ENCODE measurements around the gene SFXN2. TPM values are rescaled to one million over a fixed set of nuclear protein-coding genes. Genes with fewer than 3 reads are reported as not detected.
"Not testable (repeated sequence)": the region's sequence is repeated elsewhere in the genome, so short reads cannot be mapped to it uniquely, and the experiment has no call there.

Gene SFXN2
- total RNA-seq (1 to 10 TPM; 5.1 to 8.3 TPM), polyA plus RNA-seq (1 to 10 TPM; 3.2 to 3.5 TPM)
- long read RNA-seq, donor 1, full-length matches to known transcripts, result 7 of 15 reads
- long read RNA-seq, donor 1, partial matches to known transcripts, result 3 of 15 reads
- long read RNA-seq, donor 1, other reads (novel, unspliced or antisense), result 5 of 15 reads
- long read RNA-seq, donor 2, full-length matches to known transcripts, result 2 of 3 reads
- long read RNA-seq, donor 2, partial matches to known transcripts, result 0 of 3 reads
- long read RNA-seq, donor 2, other reads (novel, unspliced or antisense), result 1 of 3 reads

GRCh38 chr10:102714621-102715455, at the start of gene SFXN2:
Gene SFXN2, plus strand, starts transcription at chr10:102714636. Its CDS starts 12,001 bp downstream, at chr10:102726637.
- intact Hi-C loops (cut with DNase I), result loop anchor here (5.0 kb wide), 2 partner anchors 38 to 68 kb away; no protein-coding TSS in a partner anchor
- H3K4me1 ChIP-seq (ENCODE audit: control insufficient read depth in 1 of 2, insufficient read depth in 2 of 2, low read length in 2 of 2), result no peaks in the 10 kb centered on the region
- H3K4me3 ChIP-seq (ENCODE audit: low read length in 2 of 2), result peak within 1 kb of the TSS; percentile 48 to 69
- no peaks in the 10 kb centered on the region for H3K9me3 ChIP-seq (ENCODE audit: control insufficient read depth, low read length)
- H3K36me3 ChIP-seq (ENCODE audit: control insufficient read depth in 1 of 2, insufficient read depth in 2 of 2, low read length in 1 of 2), result no peaks in the 10 kb centered on the region
- no peaks in the 10 kb centered on the region for H3K27me3 ChIP-seq (ENCODE audit: control insufficient read depth in 1 of 2, insufficient read depth in 2 of 2, low read length in 1 of 2)
- H3K27ac ChIP-seq (ENCODE audit: low read depth in 1 of 2, low read length in 2 of 2), result peak within 1 kb of the TSS in 1 of 2 donors; percentile 11
- peak; percentile 23 for ATAC-seq (ENCODE audit: low FRiP score)
- no peak for DNase-seq
- WGBS, 2 donors, result 6% methylated on average over 46 of the region's 46 CpGs

GRCh38 chr10:102665904-102666509, 48.4 kb upstream of the SFXN2 start:
- H3K4me1 ChIP-seq (ENCODE audit: control insufficient read depth in 1 of 2, insufficient read depth in 2 of 2, low read length in 2 of 2), result no peaks in the 10 kb centered on the region
- H3K27me3 ChIP-seq (ENCODE audit: control insufficient read depth in 1 of 2, insufficient read depth in 2 of 2, low read length in 1 of 2), result no peaks in the 10 kb centered on the region
- DNase-seq (peak in 1 of 2 donors; percentile 25), ATAC-seq (ENCODE audit: low FRiP score) (no peak)
- intact Hi-C loops (cut with DNase I), result no loop called here
- no peak overlapping the region for H3K27ac ChIP-seq (ENCODE audit: low read depth in 1 of 2, low read length in 2 of 2)
- no peaks in the 10 kb centered on the region for H3K36me3 ChIP-seq (ENCODE audit: control insufficient read depth in 1 of 2, insufficient read depth in 2 of 2, low read length in 1 of 2)
- WGBS, 2 donors, result 24 to 68% methylated on average over 9 of the region's 9 CpGs
- no peak overlapping the region for H3K4me3 ChIP-seq (ENCODE audit: low read length in 2 of 2)
- no peaks in the 10 kb centered on the region for H3K9me3 ChIP-seq (ENCODE audit: control insufficient read depth, low read length)

GRCh38 chr10:102667411-102667810, 47.0 kb upstream of the SFXN2 start:
- peak in 1 of 2 donors; percentile 30 for DNase-seq
- H3K9me3 ChIP-seq (ENCODE audit: control insufficient read depth, low read length); H3K4me1 ChIP-seq (ENCODE audit: control insufficient read depth in 1 of 2, insufficient read depth in 2 of 2, low read length in 2 of 2); H3K27ac ChIP-seq (ENCODE audit: low read depth in 1 of 2, low read length in 2 of 2); intact Hi-C loops (cut with DNase I); ATAC-seq (ENCODE audit: low FRiP score); H3K36me3 ChIP-seq (ENCODE audit: control insufficient read depth in 1 of 2, insufficient read depth in 2 of 2, low read length in 1 of 2); H3K4me3 ChIP-seq (ENCODE audit: low read length in 2 of 2); H3K27me3 ChIP-seq (ENCODE audit: control insufficient read depth in 1 of 2, insufficient read depth in 2 of 2, low read length in 1 of 2): not testable (repeated sequence)
- 93 to 94% methylated on average over 4 of the region's 4 CpGs for WGBS, 2 donors

GRCh38 chr10:102668326-102669107, 45.9 kb upstream of the SFXN2 start:
- 77 to 85% methylated on average over 10 of the region's 10 CpGs for WGBS, 2 donors
- H3K4me3 ChIP-seq (ENCODE audit: low read length in 2 of 2), result no peak overlapping the region
- no peaks in the 10 kb centered on the region for H3K9me3 ChIP-seq (ENCODE audit: control insufficient read depth, low read length)
- no peak for ATAC-seq (ENCODE audit: low FRiP score)
- peak overlapping the region in 1 of 2 donors; percentile 18 for H3K27ac ChIP-seq (ENCODE audit: low read depth in 1 of 2, low read length in 2 of 2)
- no peaks in the 10 kb centered on the region for H3K36me3 ChIP-seq (ENCODE audit: control insufficient read depth in 1 of 2, insufficient read depth in 2 of 2, low read length in 1 of 2)
- H3K4me1 ChIP-seq (ENCODE audit: control insufficient read depth in 1 of 2, insufficient read depth in 2 of 2, low read length in 2 of 2), result no peaks in the 10 kb centered on the region
- no peaks in the 10 kb centered on the region for H3K27me3 ChIP-seq (ENCODE audit: control insufficient read depth in 1 of 2, insufficient read depth in 2 of 2, low read length in 1 of 2)
- intact Hi-C loops (cut with DNase I), result no loop called here
- peak in 1 of 2 donors; percentile 56 for DNase-seq

GRCh38 chr10:102669206-102670064, 45.0 kb upstream of the SFXN2 start:
- ATAC-seq (ENCODE audit: low FRiP score) (peak; percentile 68), DNase-seq (peak in 1 of 2 donors; percentile 83)
- Histone ChIP-seq H3K4me1 (ENCODE audit: control insufficient read depth in 1 of 2, insufficient read depth in 2 of 2, low read length in 2 of 2) (no peaks in the 10 kb centered on the region), H3K27ac (ENCODE audit: low read depth in 1 of 2, low read length in 2 of 2) (peak overlapping the region in 1 of 2 donors; percentile 18), H3K4me3 (ENCODE audit: low read length in 2 of 2) (no peak overlapping the region), H3K9me3 (ENCODE audit: control insufficient read depth, low read length) (no peaks in the 10 kb centered on the region), H3K36me3 (ENCODE audit: control insufficient read depth in 1 of 2, insufficient read depth in 2 of 2, low read length in 1 of 2) (no peaks in the 10 kb centered on the region), H3K27me3 (ENCODE audit: control insufficient read depth in 1 of 2, insufficient read depth in 2 of 2, low read length in 1 of 2) (no peaks in the 10 kb centered on the region)
- WGBS, 2 donors, result 33 to 34% methylated on average over 6 to 7 of the region's 7 CpGs
- intact Hi-C loops (cut with DNase I), result no loop called here

GRCh38 chr10:102670065-102670670, 44.3 kb upstream of the SFXN2 start:
- DNase-seq, result no peak
- H3K4me3 ChIP-seq (ENCODE audit: low read length in 2 of 2), result no peak overlapping the region
- H3K27me3 ChIP-seq (ENCODE audit: control insufficient read depth in 1 of 2, insufficient read depth in 2 of 2, low read length in 1 of 2), result no peaks in the 10 kb centered on the region
- intact Hi-C loops (cut with DNase I), result no loop called here
- no peak overlapping the region for H3K27ac ChIP-seq (ENCODE audit: low read depth in 1 of 2, low read length in 2 of 2)
- ATAC-seq (ENCODE audit: low FRiP score), result no peak
- WGBS, 2 donors, result 92 to 94% methylated on average over 9 of the region's 9 CpGs
- H3K36me3 ChIP-seq (ENCODE audit: control insufficient read depth in 1 of 2, insufficient read depth in 2 of 2, low read length in 1 of 2), result no peaks in the 10 kb centered on the region
- peaks cover 0 to 3% of the 10 kb centered on the region in 2 donors for H3K4me1 ChIP-seq (ENCODE audit: control insufficient read depth in 1 of 2, insufficient read depth in 2 of 2, low read length in 2 of 2)
- H3K9me3 ChIP-seq (ENCODE audit: control insufficient read depth, low read length), result no peaks in the 10 kb centered on the region

GRCh38 chr10:102670871-102671434, 43.5 kb upstream of the SFXN2 start:
- no peak overlapping the region for H3K4me3 ChIP-seq (ENCODE audit: low read length in 2 of 2)
- DNase-seq (peak in 1 of 2 donors; percentile 38), ATAC-seq (ENCODE audit: low FRiP score) (no peak)
- no peak overlapping the region for H3K27ac ChIP-seq (ENCODE audit: low read depth in 1 of 2, low read length in 2 of 2)
- no peaks in the 10 kb centered on the region for H3K9me3 ChIP-seq (ENCODE audit: control insufficient read depth, low read length)
- no peaks in the 10 kb centered on the region for H3K27me3 ChIP-seq (ENCODE audit: control insufficient read depth in 1 of 2, insufficient read depth in 2 of 2, low read length in 1 of 2)
- intact Hi-C loops (cut with DNase I), result no loop called here
- WGBS, 2 donors, result 80 to 83% methylated on average over 6 of the region's 6 CpGs
- H3K4me1 ChIP-seq (ENCODE audit: control insufficient read depth in 1 of 2, insufficient read depth in 2 of 2, low read length in 2 of 2), result peaks cover 0 to 3% of the 10 kb centered on the region in 2 donors
- H3K36me3 ChIP-seq (ENCODE audit: control insufficient read depth in 1 of 2, insufficient read depth in 2 of 2, low read length in 1 of 2), result no peaks in the 10 kb centered on the region

Measured in aorta (tissue), 5 donors.